ENCODE measurements around the gene RETREG3. TPM values are rescaled to one million over a fixed set of nuclear protein-coding genes. Genes with fewer than 3 reads are reported as not detected.
"Not testable (repeated sequence)": the region's sequence is repeated elsewhere in the genome, so short reads cannot be mapped to it uniquely, and the experiment has no call there.

Gene RETREG3
- total RNA-seq, 1 experiment from 2014 or later: 38.5 TPM

DNA sequence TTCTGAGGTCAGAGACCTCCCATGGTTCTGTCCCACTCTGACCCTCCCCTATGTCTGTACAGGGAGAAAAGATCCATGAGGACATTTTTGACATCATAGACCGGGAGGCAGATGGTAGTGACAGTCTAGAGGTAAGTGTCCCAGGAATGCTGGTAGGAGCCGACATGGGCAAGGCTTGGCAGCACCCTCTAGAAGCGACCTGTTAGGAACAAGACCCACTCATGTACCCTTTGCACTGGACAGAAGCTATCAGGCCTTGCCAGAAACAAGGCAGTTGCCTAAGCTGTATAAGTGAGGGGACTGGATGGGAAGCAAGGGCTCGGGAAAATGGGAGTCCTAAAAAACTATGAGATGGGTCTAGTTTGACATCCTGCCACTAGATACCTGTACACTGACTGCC, 2.8 kb upstream of the RETREG3 start:
- peaks cover 35 to 43% of the 10 kb centered on the region in 2 experiments for H3K36me3 ChIP-seq (ENCODE audit: control insufficient read depth in 1 of 2, insufficient read depth in 2 of 2, low read length in 2 of 2)
- BruUV-seq (replicated peaks): TSS peak; percentile 8
- CTCF ChIA-PET: no interaction called here

DNA sequence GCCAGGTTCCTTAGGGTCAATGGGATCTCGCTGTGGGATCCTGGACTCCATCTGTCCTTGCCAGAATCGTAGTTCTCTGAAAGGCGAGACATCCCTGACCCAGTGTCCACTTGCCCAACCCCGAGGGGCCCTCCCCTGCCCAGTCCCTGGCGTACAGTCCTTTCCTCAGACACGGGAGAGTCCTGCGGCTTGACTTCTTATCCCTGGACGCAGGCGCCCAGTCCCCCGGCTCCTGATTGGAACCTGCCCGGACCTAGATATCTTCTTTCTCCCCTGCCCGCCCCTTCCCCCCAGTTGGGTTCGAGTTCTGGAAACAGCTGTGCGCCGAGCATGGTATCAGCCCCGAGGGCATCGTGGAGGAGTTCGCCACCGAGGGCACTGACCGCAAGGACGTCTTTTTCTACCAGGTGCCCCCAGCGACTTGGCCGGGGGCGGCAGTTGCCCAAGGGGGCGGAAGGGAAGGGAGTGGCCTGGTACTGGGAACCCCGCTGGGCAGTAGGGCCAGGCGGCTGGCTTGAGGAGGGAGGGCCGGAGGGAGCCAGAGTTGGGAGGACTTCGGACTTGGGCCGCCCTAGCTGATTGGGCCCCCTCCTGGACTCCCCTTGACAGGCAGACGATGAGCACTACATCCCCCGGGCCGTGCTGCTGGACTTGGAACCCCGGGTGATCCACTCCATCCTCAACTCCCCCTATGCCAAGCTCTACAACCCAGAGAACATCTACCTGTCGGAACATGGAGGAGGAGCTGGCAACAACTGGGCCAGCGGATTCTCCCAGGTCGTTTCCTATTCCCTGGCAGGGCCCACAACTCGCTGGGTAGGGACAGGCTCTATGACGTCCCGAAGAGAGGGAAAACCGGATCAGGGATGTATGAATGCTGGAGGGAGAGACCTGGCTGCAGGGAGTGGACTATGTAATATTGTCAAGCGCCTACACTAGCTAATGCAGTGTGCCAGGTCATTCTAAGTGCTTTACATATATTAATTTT, 934 bp upstream of the RETREG3 start:
- peak overlapping the region; percentile 83 for H3K4me2 ChIP-seq (ENCODE audit: low read length)
- BruUV-seq (replicated peaks): TSS peak; percentile 76
- ChIA-PET RAD21 (ENCODE audit: low non-redundant PET in 1 of 2, low total read pairs in 2 of 2, uncharacterized antibody in 2 of 2, unreplicated experiment in 2 of 2) (interaction anchor here (0.8 to 1.0 kb wide), 5 partner anchors 14 to 154 kb away, joined by 3 to 6 read pairs (median 3); partner anchors contain the start of gene PSMC3IP (in 1 of the 2)), POLR2A (interaction anchor here (0.8 to 2.2 kb wide), 6 partner anchors 8 to 68 kb away, joined by 3 to 16 read pairs (median 4); partner anchors contain the start of gene PLEKHH3), CTCF (interaction anchor here (1.0 to 3.1 kb wide), 6 partner anchors 9 to 69 kb away, joined by 3 to 17 read pairs (median 8); partner anchors contain the start of gene TUBG2)
- H3K9me3 ChIP-seq (ENCODE audit: control insufficient read depth in 1 of 2, insufficient read depth in 1 of 2, low read depth in 1 of 2, low read length in 2 of 2); H2AFZ ChIP-seq (ENCODE audit: low read depth, low read length, poor library complexity, severe bottlenecking); H4K20me1 ChIP-seq (ENCODE audit: insufficient read depth); DNase-seq (ENCODE audit: low read depth, low spot score); H3K9me2 ChIP-seq (ENCODE audit: insufficient read depth); H3K27me3 ChIP-seq (ENCODE audit: insufficient read depth, low read length): not testable (repeated sequence)
- H3K79me2 ChIP-seq (ENCODE audit: insufficient read depth, low read length): peaks cover 62% of the 10 kb centered on the region
- intact Hi-C loops (cut with micrococcal nuclease): loop anchor here (2.0 kb wide), 1 partner anchor 69 kb away; no protein-coding TSS in a partner anchor
- peak overlapping the region; percentile 82 for H3K27ac ChIP-seq (ENCODE audit: low read depth, low read length)
- peak overlapping the region; percentile 96 for H3K9ac ChIP-seq (ENCODE audit: low read length)
- H3K4me1 ChIP-seq (ENCODE audit: control insufficient read depth in 1 of 2, insufficient read depth in 2 of 2, low read length in 2 of 2): peaks cover 0 to 12% of the 10 kb centered on the region in 2 experiments; a peak in 3 of 4 replicates
- peak; percentile 45 for ATAC-seq
- peak overlapping the region; percentile 76 to 85 for H3K4me3 ChIP-seq (replicated peaks in 1 of 2; ENCODE audit: low read depth in 1 of 2, low read length in 2 of 2)
- peaks cover 29 to 33% of the 10 kb centered on the region in 2 experiments; a peak in 3 of 4 replicates for H3K36me3 ChIP-seq (ENCODE audit: control insufficient read depth in 1 of 2, insufficient read depth in 2 of 2, low read length in 2 of 2)

More for the DNA sequence above, 2.8 kb upstream of the RETREG3 start:
- no peak overlapping the region for H3K4me3 ChIP-seq (replicated peaks in 1 of 2; ENCODE audit: low read depth in 1 of 2, low read length in 2 of 2)
- RAD21 ChIA-PET (ENCODE audit: low non-redundant PET in 1 of 2, low total read pairs in 2 of 2, uncharacterized antibody in 2 of 2, unreplicated experiment in 2 of 2): interaction anchor here in 1 of 2 experiments (0.6 kb wide), 1 partner anchor 8 kb away, joined by 4 read pairs; no protein-coding TSS in a partner anchor
- peaks cover 0 to 12% of the 10 kb centered on the region in 2 experiments; a peak in 3 of 4 replicates for H3K4me1 ChIP-seq (ENCODE audit: control insufficient read depth in 1 of 2, insufficient read depth in 2 of 2, low read length in 2 of 2)
- TF ChIP-seq EGR1 (IDR thresholded peaks at IDR 0.05; ENCODE audit: low read depth) (no peak), POLR2AphosphoS5 (IDR thresholded peaks at IDR 0.05; ENCODE audit: low read depth, low read length) (no peak), SP1 (IDR thresholded peaks at IDR 0.05; ENCODE audit: low read depth) (no peak), EZH2 (IDR thresholded peaks at IDR 0.05) (no peak)
- H3K9me3 ChIP-seq (ENCODE audit: control insufficient read depth in 1 of 2, insufficient read depth in 1 of 2, low read depth in 1 of 2, low read length in 2 of 2): no peaks in the 10 kb centered on the region
- peaks cover 45% of the 10 kb centered on the region for H3K79me2 ChIP-seq (ENCODE audit: insufficient read depth, low read length)
- no peak overlapping the region for H3K9ac ChIP-seq (ENCODE audit: low read length)
- no peaks in the 10 kb centered on the region for H3K9me2 ChIP-seq (ENCODE audit: insufficient read depth)
- no peak for ATAC-seq
- DNase-seq (ENCODE audit: low read depth, low spot score): no peak
- H2AFZ ChIP-seq (ENCODE audit: low read depth, low read length, poor library complexity, severe bottlenecking): no peak overlapping the region
- no peaks in the 10 kb centered on the region for H3K27me3 ChIP-seq (ENCODE audit: insufficient read depth, low read length)
- no peak overlapping the region for H3K4me2 ChIP-seq (ENCODE audit: low read length)
- POLR2A ChIA-PET: interaction anchor here (0.7 kb wide), 1 partner anchor 34 kb away, joined by 3 read pairs; no protein-coding TSS in a partner anchor
- intact Hi-C loops (cut with micrococcal nuclease): no loop called here
- H4K20me1 ChIP-seq (ENCODE audit: insufficient read depth): no peaks in the 10 kb centered on the region
- no peak overlapping the region for H3K27ac ChIP-seq (ENCODE audit: low read depth, low read length)
